Heart right ventricle (tissue), 16 donors: ENCODE measurements around the gene GTF2A2. TPM values are rescaled to one million over a fixed set of nuclear protein-coding genes. Genes with fewer than 3 reads are reported as not detected.

Experiments
- ATAC-seq, 8 donors: fragments of 200-7000 bp; cut with Tn5 transposase; one replicate each; pipeline ENCODE4 v1.9.1; 2020; ENCODE audit warnings: mild to moderate bottlenecking in 8 of 8, moderate library complexity in 8 of 8, moderate number of reproducible peaks in 1 of 8
- DNase-seq, 2 donors: peaks; one replicate each; pipeline ENCODE4 v3.0.0-alpha.2; 2020
- H3K27ac ChIP-seq, 10 donors: fragments of 200-600 bp; sonication (generic) in 2 of 10; one replicate each; pipeline versions ENCODE4 v1.5.0 to v1.8.0; 2020 to 2022; ENCODE audit warnings: mild to moderate bottlenecking in 3 of 10
- H3K27me3 ChIP-seq, 7 donors: fragments of 200-600 bp; one replicate each; pipeline ENCODE4 v1.8.0; 2021 to 2022; ENCODE audit warnings: mild to moderate bottlenecking in 2 of 7
- H3K36me3 ChIP-seq, 9 donors: fragments of 200-600 bp; sonication (generic) in 1 of 9; one replicate each; pipeline versions ENCODE4 v1.5.0 to v1.8.0; 2020 to 2022; ENCODE audit warnings: mild to moderate bottlenecking in 2 of 9
- H3K4me1 ChIP-seq, 9 donors: fragments of 200-600 bp; sonication (generic) in 1 of 9; one replicate each; pipeline versions ENCODE4 v1.5.0 to v1.8.0; 2020 to 2022; ENCODE audit warnings: mild to moderate bottlenecking in 4 of 9
- H3K4me3 ChIP-seq, 10 donors: fragments of 200-600 bp; sonication (generic) in 2 of 10; one replicate each; pipeline versions ENCODE4 v1.5.0 to v1.8.0; 2020 to 2022; ENCODE audit warnings: mild to moderate bottlenecking in 7 of 10, moderate library complexity in 2 of 10
- H3K9me3 ChIP-seq, 11 donors: fragments of 200-600 bp in 10 of 11; sonication (generic) in 2 of 11; one replicate each; pipeline versions ENCODE4 v1.5.0 to v1.8.0; 2013 to 2022; ENCODE audit warnings: mild to moderate bottlenecking in 2 of 11, control low read depth in 1 of 11, moderate library complexity in 1 of 11
- WGBS, 2 donors: extraction: QIAGEN DNeasy Blood & Tissue Kit; methylation state at CpG; one replicate each; pipeline ENCODE4 v1.1.7; 2013; ENCODE audit warnings: inconsistent platforms in 1 of 2; 5-methylcytosine and 5-hydroxymethylcytosine counted together
- intact Hi-C, 10 donors: fragments of 100-400 bp; cut with DNase I; formaldehyde crosslinking; loops; one replicate each; pipeline versions ENCODE4 v1.11.1 to v1.14.2; 2022
- polyA plus RNA-seq, 2 donors: library from polyadenylated mRNA; stranded (reverse); fragments of 200-250 nt; gene quantifications; one replicate each; pipeline ENCODE4 v1.2.3, GENCODE V29; 2013
- total RNA-seq, 10 donors: library from RNA; stranded (reverse); fragmentation: NEBNext Ultra II Directional in 3 of 10; extraction: Animal tissue kit (Norgen Biotek cat#: 25700) in 3 of 10; gene quantifications; one replicate each; pipeline versions ENCODE4 v1.2.1 to v1.2.4, GENCODE V29; 2021 to 2023
- TF ChIP-seq, protein P1 (sequence below), 9 donors: fragments of 200-600 bp; sonication (generic) in 2 of 9; IDR thresholded peaks; one replicate each; pipeline versions ENCODE4 v1.5.0 to v1.8.0; 2021 to 2022; ENCODE audit warnings: antibody characterized with exemption in 9 of 9, mild to moderate bottlenecking in 5 of 9, moderate library complexity in 1 of 9
- donor health status: Arrhythmogenic right ventricular cardiomyopathy.
- donor health status: ischemic (EF 13 %, LVEDD 7.1; RV severe dilation, severe dysfunction).
- donor health status: healthy with polysubstance abuse.
- donor health status: DM: no; HTN: yes; CAD: no.
- donor health status: DM: no; HTN: no; CAD: no.
- donor health status: ischemic (EF 25% LVEDD 6.9; RV normal size, moderate dysfunction).
- donor health status: ischemic (EF 25% LVEDD 5.7; RV mildly dilated, moderate dysfunction).
- donor health status: healthy.
- donor health status: DM: yes; HTN: yes; CAD: no.
- donor health status: Ischemic cardiomyopathy.
- donor health status: ischemic (EF 35%, LVEDD 5.7; RV mildly dilated, moderate dysfunction).
- donor health status: nonischemic (EF 11% LVEDD 7.7; RV severe dilation, severe dysfunction).
- donor health status: DM: yes; HTN: yes; CAD: no.
- donor health status: PGD.
- donor health status: ischemic (EF 29% LVEDD 5.4; RV normal size, mild dysfunction).
- donor health status: nonischemic (EF 23%, LVEDD 6.1; RV moderate dilation, normal function).

Gene GTF2A2
- total and polyA plus RNA-seq, 12 donors, result 56.9 to 150 (median 126) TPM

- Histone ChIP-seq H3K4me3 (no peak overlapping the region), H3K27ac (no peak overlapping the region), H3K9me3 (no peaks in the 10 kb centered on the region), H3K27me3 (no peaks in the 10 kb centered on the region), H3K4me1 (no peaks in the 10 kb centered on the region), H3K36me3 (peaks cover 0 to 54% (median 9%) of the 10 kb centered on the region in 9 donors)
- TF ChIP-seq, protein P1, sequence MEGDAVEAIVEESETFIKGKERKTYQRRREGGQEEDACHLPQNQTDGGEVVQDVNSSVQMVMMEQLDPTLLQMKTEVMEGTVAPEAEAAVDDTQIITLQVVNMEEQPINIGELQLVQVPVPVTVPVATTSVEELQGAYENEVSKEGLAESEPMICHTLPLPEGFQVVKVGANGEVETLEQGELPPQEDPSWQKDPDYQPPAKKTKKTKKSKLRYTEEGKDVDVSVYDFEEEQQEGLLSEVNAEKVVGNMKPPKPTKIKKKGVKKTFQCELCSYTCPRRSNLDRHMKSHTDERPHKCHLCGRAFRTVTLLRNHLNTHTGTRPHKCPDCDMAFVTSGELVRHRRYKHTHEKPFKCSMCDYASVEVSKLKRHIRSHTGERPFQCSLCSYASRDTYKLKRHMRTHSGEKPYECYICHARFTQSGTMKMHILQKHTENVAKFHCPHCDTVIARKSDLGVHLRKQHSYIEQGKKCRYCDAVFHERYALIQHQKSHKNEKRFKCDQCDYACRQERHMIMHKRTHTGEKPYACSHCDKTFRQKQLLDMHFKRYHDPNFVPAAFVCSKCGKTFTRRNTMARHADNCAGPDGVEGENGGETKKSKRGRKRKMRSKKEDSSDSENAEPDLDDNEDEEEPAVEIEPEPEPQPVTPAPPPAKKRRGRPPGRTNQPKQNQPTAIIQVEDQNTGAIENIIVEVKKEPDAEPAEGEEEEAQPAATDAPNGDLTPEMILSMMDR (IDR thresholded peaks at IDR 0.05), result no peak
- intact Hi-C loops, result loop anchor here in 3 of 10 donors (10.0 kb wide), 2 partner anchors 91 to 101 kb away; no protein-coding TSS in a partner anchor
- no peak for ATAC-seq
- WGBS, 2 donors, result 93 to 94% methylated on average over 3 of the region's 3 CpGs
- DNase-seq, result no peak
These were observed 21.1 kb downstream of the GTF2A2 start for GRCh38 chr15:59636184-59636583.

GRCh38 chr15:59632714-59633113, 24.6 kb downstream of the GTF2A2 start:
- no peak for ATAC-seq
- WGBS, 2 donors, result 52 to 58% methylated on average over 4 of the region's 4 CpGs
- intact Hi-C loops, result loop anchor here in 3 of 10 donors (10.0 kb wide), 2 partner anchors 88 to 98 kb away; no protein-coding TSS in a partner anchor

DNA sequence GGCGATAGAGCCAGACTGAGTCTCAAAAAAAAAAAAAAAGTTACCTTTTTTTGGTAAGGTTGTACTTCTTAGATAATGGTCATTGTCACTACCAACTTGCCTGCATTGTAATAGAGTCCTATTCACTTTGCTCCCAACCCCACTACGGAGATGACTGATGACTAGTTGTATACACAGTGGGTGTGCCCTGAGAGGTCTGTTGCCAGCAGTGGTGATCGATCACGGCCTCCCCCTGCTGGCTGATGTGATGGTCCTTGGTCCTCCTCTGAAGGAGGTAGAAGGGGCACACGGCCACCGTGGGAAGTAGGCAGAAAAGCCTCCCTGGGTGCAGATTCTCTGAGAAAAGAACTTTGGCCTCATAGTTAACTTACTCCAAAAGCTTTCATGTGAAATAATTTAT, 35.0 kb downstream of the GTF2A2 start:
- Histone ChIP-seq H3K27me3 (peaks cover 0 to 40% (median 14%) of the 10 kb centered on the region in 7 donors), H3K9me3 (no peaks in the 10 kb centered on the region), H3K36me3 (no peaks in the 10 kb centered on the region), H3K4me3 (no peak overlapping the region), H3K27ac (no peak overlapping the region), H3K4me1 (no peaks in the 10 kb centered on the region)
- DNase-seq (no peak), ATAC-seq (no peak)
- intact Hi-C loops, result loop anchor here in 2 of 10 donors (10.0 kb wide), 1 partner anchor 87 kb away; no protein-coding TSS in a partner anchor
- TF ChIP-seq, protein P1 (IDR thresholded peaks at IDR 0.05), result peak in 5 of 9 donors; percentile 9 to 42 (median 17)
- WGBS, 2 donors, result 29 to 35% methylated on average over 6 of the region's 6 CpGs

More at GRCh38 chr15:59632714-59633113, 24.6 kb downstream of the GTF2A2 start:
- peaks cover 0 to 19% (median 0%) of the 10 kb centered on the region in 9 donors for H3K36me3 ChIP-seq
- no peak overlapping the region for H3K27ac ChIP-seq
- H3K4me3 ChIP-seq, result no peak overlapping the region
- DNase-seq, result no peak
- H3K4me1 ChIP-seq, result no peaks in the 10 kb centered on the region
- H3K9me3 ChIP-seq, result no peaks in the 10 kb centered on the region
- TF ChIP-seq, protein P1 (IDR thresholded peaks at IDR 0.05), result peak in 2 of 9 donors; percentile 18 to 26
- no peaks in the 10 kb centered on the region for H3K27me3 ChIP-seq

- DNase-seq (no peak), ATAC-seq (no peak)
- TF ChIP-seq, protein P1 (IDR thresholded peaks at IDR 0.05), result no peak
- intact Hi-C loops, result loop anchor here in 1 of 10 donors (10.0 kb wide), 1 partner anchor 84 kb away; no protein-coding TSS in a partner anchor
- Histone ChIP-seq H3K36me3 (no peaks in the 10 kb centered on the region), H3K27ac (no peak overlapping the region), H3K4me3 (no peak overlapping the region), H3K27me3 (peaks cover 3 to 32% (median 20%) of the 10 kb centered on the region in 7 donors), H3K9me3 (no peaks in the 10 kb centered on the region), H3K4me1 (no peaks in the 10 kb centered on the region)
- 82 to 84% methylated on average over 4 of the region's 4 CpGs for WGBS, 2 donors
These were observed 38.9 kb downstream of the GTF2A2 start for GRCh38 chr15:59618406-59618805.
